Fibroblast of skin of left biceps (primary cell): ENCODE results near the gene UROD.
A peak's percentile ranks its signal among the peaks of the same experiment; 100 is the strongest.

Source experiments
- DNase-seq, 2 experiments: peaks; one replicate each; pipeline ENCODE4 v3.0.0-alpha.2; 2013; ENCODE audit warnings: low read depth in 2 of 2

The UROD gene

GRCh38 chr1:45008516-45008915 is 3.5 kb upstream of the UROD start:
- no peak for DNase-seq

- no peak for DNase-seq
These were observed 2.7 kb upstream of the UROD start for GRCh38 chr1:45009296-45009865.

- DNase-seq = no peak
These were observed 1.8 kb upstream of the UROD start for GRCh38 chr1:45009956-45010854.

- no peak for DNase-seq
These were observed 921 bp upstream of the UROD start, which contains the start of gene HECTD3 for GRCh38 chr1:45010855-45011811. Gene HECTD3, minus strand, starts transcription at chr1:45011324. Its CDS starts 67 bp downstream, at chr1:45011257.

- no peak for DNase-seq
These were observed 705 bp downstream of the UROD start for GRCh38 chr1:45012639-45013278.

GRCh38 chr1:45013551-45014209 is 1.6 kb downstream of the UROD start:
- no peak for DNase-seq

- DNase-seq = peak; percentile 46 to 52
These were observed 2.4 kb downstream of the UROD start for GRCh38 chr1:45014321-45015028.

GRCh38 chr1:45015683-45016082 is 3.6 kb downstream of the UROD start:
- no peak for DNase-seq

GRCh38 chr1:45016090-45016697 is 4.1 kb downstream of the UROD start:
- no peak for DNase-seq

- no peak for DNase-seq
These were observed 4.7 kb downstream of the UROD start for GRCh38 chr1:45016767-45017166.

GRCh38 chr1:45018599-45019230 is 6.7 kb downstream of the UROD start:
- DNase-seq = no peak

GRCh38 chr1:45023663-45024062 is 11.6 kb downstream of the UROD start:
- no peak for DNase-seq

GRCh38 chr1:45026446-45026845 is 14.4 kb downstream of the UROD start:
- no peak for DNase-seq

- DNase-seq = no peak
These were observed 20.8 kb downstream of the UROD start for GRCh38 chr1:45032837-45033236.

GRCh38 chr1:45033356-45033755 is 21.3 kb downstream of the UROD start:
- DNase-seq = no peak

GRCh38 chr1:45035631-45036301 is 23.7 kb downstream of the UROD start:
- no peak for DNase-seq

GRCh38 chr1:45037456-45037855 is 25.4 kb downstream of the UROD start:
- no peak for DNase-seq

GRCh38 chr1:45038240-45038639 is 26.2 kb downstream of the UROD start:
- DNase-seq = no peak
